ENCODE measurements around the gene GMPPA.

DNA sequence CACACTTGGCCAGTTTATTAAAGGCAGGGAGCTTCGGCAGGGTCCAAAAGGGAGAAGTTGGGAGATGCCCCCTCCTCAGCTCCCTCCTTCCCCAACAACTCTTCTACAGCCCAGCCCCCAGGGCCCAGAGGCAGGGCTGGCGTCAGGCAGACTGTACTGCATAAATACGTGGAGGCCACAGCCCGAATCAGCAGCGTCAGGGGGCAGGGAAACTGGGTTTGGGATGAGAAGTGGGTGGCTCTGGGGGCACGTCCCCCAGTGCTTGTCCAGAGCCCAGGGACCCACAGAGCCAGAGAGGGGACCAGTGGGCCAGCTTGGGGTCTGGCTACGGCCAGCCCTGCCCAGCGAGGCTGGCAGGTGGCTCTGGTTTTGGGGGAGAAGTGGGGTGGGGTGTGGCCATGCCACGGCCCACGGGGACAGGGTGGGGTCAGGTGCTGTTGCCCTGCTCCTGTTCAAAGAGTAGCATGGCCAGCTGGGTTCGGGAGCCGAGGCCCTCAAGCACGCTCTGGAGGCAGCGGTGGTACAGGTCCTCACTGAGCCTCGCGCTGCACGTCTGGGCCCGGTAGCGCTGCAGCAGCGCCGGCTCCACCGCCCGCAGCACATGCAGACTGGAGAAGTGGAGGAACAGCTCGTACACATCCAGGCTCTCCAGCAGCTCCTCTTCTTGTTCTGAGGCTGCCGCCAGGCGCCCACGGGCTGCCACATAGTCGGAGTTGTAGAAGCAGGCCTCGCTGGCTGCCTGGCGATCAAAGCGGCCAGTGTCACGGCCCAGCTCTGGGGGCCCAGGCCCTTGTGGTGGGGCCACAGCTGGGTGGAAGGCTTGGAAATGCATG lies 40.5 kb downstream of the GMPPA start:
- TF ChIP-seq, protein P1, sequence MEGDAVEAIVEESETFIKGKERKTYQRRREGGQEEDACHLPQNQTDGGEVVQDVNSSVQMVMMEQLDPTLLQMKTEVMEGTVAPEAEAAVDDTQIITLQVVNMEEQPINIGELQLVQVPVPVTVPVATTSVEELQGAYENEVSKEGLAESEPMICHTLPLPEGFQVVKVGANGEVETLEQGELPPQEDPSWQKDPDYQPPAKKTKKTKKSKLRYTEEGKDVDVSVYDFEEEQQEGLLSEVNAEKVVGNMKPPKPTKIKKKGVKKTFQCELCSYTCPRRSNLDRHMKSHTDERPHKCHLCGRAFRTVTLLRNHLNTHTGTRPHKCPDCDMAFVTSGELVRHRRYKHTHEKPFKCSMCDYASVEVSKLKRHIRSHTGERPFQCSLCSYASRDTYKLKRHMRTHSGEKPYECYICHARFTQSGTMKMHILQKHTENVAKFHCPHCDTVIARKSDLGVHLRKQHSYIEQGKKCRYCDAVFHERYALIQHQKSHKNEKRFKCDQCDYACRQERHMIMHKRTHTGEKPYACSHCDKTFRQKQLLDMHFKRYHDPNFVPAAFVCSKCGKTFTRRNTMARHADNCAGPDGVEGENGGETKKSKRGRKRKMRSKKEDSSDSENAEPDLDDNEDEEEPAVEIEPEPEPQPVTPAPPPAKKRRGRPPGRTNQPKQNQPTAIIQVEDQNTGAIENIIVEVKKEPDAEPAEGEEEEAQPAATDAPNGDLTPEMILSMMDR (IDR thresholded peaks at IDR 0.05) = no peak
- no peak for TF ChIP-seq POLR2A (IDR thresholded peaks at IDR 0.05)

All from right lobe of liver (tissue), 4 donors.